Adrenal gland (tissue), 12 donors: ENCODE results near the gene MTHFD2L. TPM values are rescaled to one million over a fixed set of nuclear protein-coding genes. Genes with fewer than 3 reads are reported as not detected.
A peak's percentile ranks its signal among the peaks of the same experiment; 100 is the strongest.

Experiments used
- DNase-seq, 7 donors: peaks; one replicate each; pipeline ENCODE4 v3.0.0-alpha.2; 2019 to 2020
- H3K27ac ChIP-seq, 5 donors: fragments of 200-600 bp; sonication (generic) in 4 of 5; 1 replicate in 3 of 5; 2 replicates in 2 of 5; pipeline versions ENCODE4 v1.5.1 to v1.8.0; 2016 to 2020; ENCODE audit warnings: mild to moderate bottlenecking in 1 of 5
- H3K27me3 ChIP-seq: fragments of 200-600 bp; 2 replicates; pipeline ENCODE4 v1.8.0; 2021
- H3K36me3 ChIP-seq, 2 donors: fragments of 200-600 bp; replicated peaks in 1 of 2; 1 replicate in 1 of 2; 2 replicates in 1 of 2; pipeline versions ENCODE4 v1.5.1 to v1.8.0; 2018 to 2022
- H3K4me1 ChIP-seq, 2 donors: fragments of 200-600 bp; replicated peaks in 1 of 2; 1 replicate in 1 of 2; 2 replicates in 1 of 2; pipeline versions ENCODE4 v1.5.1 to v1.8.0; 2018 to 2021
- H3K4me3 ChIP-seq, 4 donors: fragments of 200-600 bp; sonication (generic) in 3 of 4; one replicate each; pipeline ENCODE4 v1.5.1; 2016 to 2018
- H3K9me3 ChIP-seq, 3 donors: fragments of 200-600 bp; sonication (generic) in 1 of 3; replicated peaks in 1 of 3; 1 replicate in 2 of 3; 2 replicates in 1 of 3; pipeline versions ENCODE4 v1.5.1 to v1.8.0; 2016 to 2021
- POLR2A ChIP-seq, 2 donors: fragments of 450-650 bp; IDR thresholded peaks; one replicate each; pipeline ENCODE4 v1.6.1; 2017; ENCODE audit warnings: antibody characterized with exemption in 2 of 2, mild to moderate bottlenecking in 2 of 2, moderate library complexity in 1 of 2
- WGBS, 4 donors: extraction: QIAGEN DNeasy Blood & Tissue Kit in 2 of 4; methylation state at CpG; one replicate each; pipeline versions ENCODE4 v1.1.5 to v1.1.7; 2013 to 2017; 5-methylcytosine and 5-hydroxymethylcytosine counted together
- intact Hi-C, 2 donors: fragments of 100-400 bp; cut with DNase I; formaldehyde crosslinking; loops; one replicate each; pipeline versions ENCODE4 v1.14.1 to v1.15.0; 2022 to 2023
- polyA plus RNA-seq, 3 donors: library from polyadenylated mRNA; stranded (reverse); fragments of 200-250 nt in 2 of 3; fragments of 350-450 nt in 1 of 3; fragmentation: Illumina TruSeq in 1 of 3; extraction: RNeasy Lipid Tissue Mini Kit (QIAGEN cat#74804) in 1 of 3; gene quantifications; one replicate each; pipeline ENCODE4 v1.2.3, GENCODE V29; 2013 to 2014
- total RNA-seq, 9 donors: library from RNA; depleted of rRNA in 4 of 9; stranded (reverse); fragments of >200 nt in 4 of 9; fragments of 120-200 nt in 1 of 9; fragmentation: NEBNext Ultra II Directional in 1 of 9; extraction: Animal tissue kit (Norgen Biotek cat#: 25700) in 1 of 9; gene quantifications; one replicate each; pipeline versions ENCODE4 v1.1.0 to v1.2.4, GENCODE V29; 2013 to 2023
- TF ChIP-seq, protein P1 (sequence below), 6 experiments: fragments of 450-650 bp in 4 of 6; fragments of 200-600 bp in 2 of 6; sonication (generic) in 1 of 6; IDR thresholded peaks; 1 replicate in 5 of 6; 2 replicates in 1 of 6; pipeline versions ENCODE4 v1.5.1 to v1.8.0; 2016 to 2021; ENCODE audit warnings: antibody characterized with exemption in 6 of 6, mild to moderate bottlenecking in 2 of 6, moderate library complexity in 1 of 6
- donor health status: healthy with polysubstance abuse.
- donor health status: Bipolar disorder and iron deficiency.
- donor health status: DM: yes; HTN: yes; CAD: no.
- donor health status: DM: no; HTN: no; CAD: no.
- donor health status: DM: no; HTN: no; CAD: no.
- donor health status: DM: yes; HTN: yes; CAD: no.

MTHFD2L gene
- total and polyA plus RNA-seq, 12 donors = 9.8 to 38.2 (median 15.9) TPM

DNA sequence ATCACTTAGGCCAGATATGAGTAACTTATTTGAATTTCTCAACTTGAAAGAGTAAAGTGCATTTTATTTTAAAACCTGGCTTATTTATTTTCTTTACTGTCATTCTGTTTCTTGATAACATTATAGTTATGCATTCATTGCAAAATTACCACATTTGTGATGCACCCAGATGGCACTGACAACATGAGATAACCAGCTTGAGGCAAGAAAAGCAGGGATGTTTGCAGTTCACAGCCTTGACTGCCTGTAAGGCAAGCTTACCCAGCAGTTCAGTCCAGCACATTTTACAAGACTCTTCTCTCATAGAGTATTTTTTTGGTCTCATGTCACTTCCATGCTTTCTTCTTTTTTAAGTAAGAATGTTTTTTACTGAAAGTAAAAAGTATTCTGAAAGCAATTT, 125.0 kb downstream of the MTHFD2L start:
- Histone ChIP-seq H3K27ac (no peak overlapping the region), H3K4me3 (no peak overlapping the region)
- intact Hi-C loops = no loop called here

DNA sequence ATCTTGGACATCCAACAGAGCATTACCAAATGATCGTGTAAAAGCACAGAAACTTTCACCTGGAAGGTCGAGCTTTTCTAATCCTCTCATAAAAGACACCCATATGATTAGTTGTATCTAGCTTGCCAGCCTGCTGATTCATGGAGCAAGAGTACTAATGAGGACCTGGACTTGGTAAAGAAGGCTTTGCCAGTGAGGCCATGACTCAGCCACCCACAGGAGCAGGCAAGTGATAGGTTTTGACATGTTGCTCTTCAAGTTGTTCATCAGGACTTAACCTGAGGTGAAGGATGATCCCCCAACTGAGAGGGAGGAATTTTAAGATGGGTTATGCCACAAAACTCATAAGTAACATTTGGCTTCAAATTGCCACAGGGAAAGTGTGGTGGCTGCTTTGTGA, 125.7 kb downstream of the MTHFD2L start:
- no peak overlapping the region for H3K27ac ChIP-seq
- WGBS, 4 donors = 61 to 72% (median 67%) methylated on average over 2 of the region's 2 CpGs
- intact Hi-C loops = no loop called here
- peak in 4 of 7 donors; percentile 13 to 48 (median 22) for DNase-seq
- no peaks in the 10 kb centered on the region for H3K36me3 ChIP-seq
- no peak overlapping the region for H3K4me3 ChIP-seq
- TF ChIP-seq, protein P1, sequence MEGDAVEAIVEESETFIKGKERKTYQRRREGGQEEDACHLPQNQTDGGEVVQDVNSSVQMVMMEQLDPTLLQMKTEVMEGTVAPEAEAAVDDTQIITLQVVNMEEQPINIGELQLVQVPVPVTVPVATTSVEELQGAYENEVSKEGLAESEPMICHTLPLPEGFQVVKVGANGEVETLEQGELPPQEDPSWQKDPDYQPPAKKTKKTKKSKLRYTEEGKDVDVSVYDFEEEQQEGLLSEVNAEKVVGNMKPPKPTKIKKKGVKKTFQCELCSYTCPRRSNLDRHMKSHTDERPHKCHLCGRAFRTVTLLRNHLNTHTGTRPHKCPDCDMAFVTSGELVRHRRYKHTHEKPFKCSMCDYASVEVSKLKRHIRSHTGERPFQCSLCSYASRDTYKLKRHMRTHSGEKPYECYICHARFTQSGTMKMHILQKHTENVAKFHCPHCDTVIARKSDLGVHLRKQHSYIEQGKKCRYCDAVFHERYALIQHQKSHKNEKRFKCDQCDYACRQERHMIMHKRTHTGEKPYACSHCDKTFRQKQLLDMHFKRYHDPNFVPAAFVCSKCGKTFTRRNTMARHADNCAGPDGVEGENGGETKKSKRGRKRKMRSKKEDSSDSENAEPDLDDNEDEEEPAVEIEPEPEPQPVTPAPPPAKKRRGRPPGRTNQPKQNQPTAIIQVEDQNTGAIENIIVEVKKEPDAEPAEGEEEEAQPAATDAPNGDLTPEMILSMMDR (IDR thresholded peaks at IDR 0.05) = no peak
- TF ChIP-seq POLR2A (IDR thresholded peaks at IDR 0.05) = no peak
- H3K27me3 ChIP-seq = no peaks in the 10 kb centered on the region
- no peaks in the 10 kb centered on the region for H3K4me1 ChIP-seq
- H3K9me3 ChIP-seq = no peaks in the 10 kb centered on the region

More for the DNA sequence above, 125.0 kb downstream of the MTHFD2L start:
- H3K36me3 ChIP-seq = no peaks in the 10 kb centered on the region
- no peaks in the 10 kb centered on the region for H3K27me3 ChIP-seq
- TF ChIP-seq POLR2A (IDR thresholded peaks at IDR 0.05) = no peak
- TF ChIP-seq, protein P1 (IDR thresholded peaks at IDR 0.05) = no peak
- no peaks in the 10 kb centered on the region for H3K4me1 ChIP-seq
- H3K9me3 ChIP-seq = no peaks in the 10 kb centered on the region
- DNase-seq = peak in 1 of 7 donors; percentile 21

DNA sequence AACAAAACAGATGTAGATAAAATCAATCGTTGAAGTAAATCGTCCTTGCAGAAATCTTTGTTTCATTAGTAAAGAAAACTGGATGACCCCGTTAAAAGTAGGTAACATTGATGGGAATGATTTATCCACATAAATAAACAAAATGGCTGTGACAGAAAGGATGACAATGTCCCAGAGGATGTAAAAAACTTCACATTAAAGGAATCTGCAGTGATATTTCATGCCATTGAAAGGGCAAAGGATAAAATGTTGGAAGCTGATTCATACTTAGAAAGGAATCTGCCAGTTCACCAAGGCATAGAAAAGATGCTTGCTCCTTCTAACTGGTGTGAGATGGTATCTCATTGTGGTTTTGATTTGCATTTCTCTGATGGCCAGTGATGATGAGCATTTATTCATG, 126.1 kb downstream of the MTHFD2L start:
- intact Hi-C loops = no loop called here
- Histone ChIP-seq H3K9me3 (no peaks in the 10 kb centered on the region), H3K27ac (no peak overlapping the region), H3K27me3 (no peaks in the 10 kb centered on the region), H3K36me3 (no peaks in the 10 kb centered on the region), H3K4me1 (no peaks in the 10 kb centered on the region), H3K4me3 (no peak overlapping the region)
- WGBS, 4 donors = 42 to 44% (median 43%) methylated on average over 3 of the region's 3 CpGs
- no peak for DNase-seq
- TF ChIP-seq, protein P1 (IDR thresholded peaks at IDR 0.05) = no peak
- no peak for TF ChIP-seq POLR2A (IDR thresholded peaks at IDR 0.05)

DNA sequence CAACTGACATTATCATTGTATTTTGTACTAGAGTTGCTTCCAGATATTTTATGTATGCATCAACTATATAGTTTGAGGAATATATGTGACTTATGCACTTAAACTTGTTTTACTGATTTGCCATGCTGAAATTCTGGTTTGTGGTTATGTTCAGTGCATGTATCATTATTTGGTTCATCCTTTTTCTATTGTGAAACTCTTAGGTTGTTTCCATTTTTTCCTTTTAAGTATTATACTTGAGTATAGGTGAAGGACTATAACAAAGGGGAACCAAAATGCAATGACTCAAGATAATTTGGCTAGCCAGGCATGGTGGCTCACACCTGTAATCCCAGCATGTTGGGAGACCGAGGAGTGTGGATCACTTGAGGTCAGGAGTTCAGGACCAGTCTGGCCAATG, 129.2 kb downstream of the MTHFD2L start:
- Histone ChIP-seq H3K27ac (no peak overlapping the region), H3K27me3 (no peaks in the 10 kb centered on the region), H3K36me3 (no peaks in the 10 kb centered on the region), H3K4me1 (no peaks in the 10 kb centered on the region), H3K9me3 (no peaks in the 10 kb centered on the region), H3K4me3 (no peak overlapping the region)
- no peak for DNase-seq
- WGBS, 4 donors = 87 to 100% (median 95%) methylated on average over 1 of the region's 1 CpG
- intact Hi-C loops = no loop called here
- TF ChIP-seq, protein P1 (IDR thresholded peaks at IDR 0.05) = no peak
- TF ChIP-seq POLR2A (IDR thresholded peaks at IDR 0.05) = no peak
